ENCODE measurements around the gene NAXD. TPM values are rescaled to one million over a fixed set of nuclear protein-coding genes. Genes with fewer than 3 reads are reported as not detected.

NAXD gene
- total RNA-seq, 2 experiments from 2014 or later = 8.3 to 12.5 TPM

- POLR2A ChIA-PET = no interaction called here
- H3K79me2 ChIP-seq (ENCODE audit: insufficient read depth, low read depth, low read length) = no peaks in the 10 kb centered on the region
- BruUV-seq (replicated peaks) = no TSS peak
- H3K4me1 ChIP-seq (ENCODE audit: insufficient read depth, low read length, poor library complexity, severe bottlenecking) = no peaks in the 10 kb centered on the region
- TF ChIP-seq CTCF (conservative IDR thresholded peaks at IDR 0.05; ENCODE audit: low read length) (no peak), EZH2phosphoT487 (IDR thresholded peaks at IDR 0.05; ENCODE audit: borderline replicate concordance, low read depth, low read length) (no peak)
- no peak for DNase-seq (ENCODE audit: low spot score)
- H3K4me3 ChIP-seq (ENCODE audit: low read depth, low read length, poor library complexity, severe bottlenecking) = no peak overlapping the region
- CTCF ChIA-PET (ENCODE audit: unreplicated experiment) = no interaction called here
- no peaks in the 10 kb centered on the region for H3K36me3 ChIP-seq (ENCODE audit: insufficient read depth, low read length)
- H2AFZ ChIP-seq (ENCODE audit: low read length) = no peak overlapping the region
- no peaks in the 10 kb centered on the region for H4K20me1 ChIP-seq (ENCODE audit: insufficient read depth, low read length)
- no peaks in the 10 kb centered on the region for H3K9me2 ChIP-seq (ENCODE audit: insufficient read depth, low read length)
- no peak overlapping the region for H3K27ac ChIP-seq (ENCODE audit: low read depth, low read length, poor library complexity, severe bottlenecking)
- H3K9me3 ChIP-seq (ENCODE audit: low read length) = no peaks in the 10 kb centered on the region
- no peak overlapping the region for H3K4me2 ChIP-seq (ENCODE audit: low read length)
- intact Hi-C loops (cut with micrococcal nuclease; ENCODE audit: unreplicated experiment) = no loop called here
Measured at GRCh38 chr13:110574161-110574560, 41.2 kb upstream of the NAXD start.

DNA sequence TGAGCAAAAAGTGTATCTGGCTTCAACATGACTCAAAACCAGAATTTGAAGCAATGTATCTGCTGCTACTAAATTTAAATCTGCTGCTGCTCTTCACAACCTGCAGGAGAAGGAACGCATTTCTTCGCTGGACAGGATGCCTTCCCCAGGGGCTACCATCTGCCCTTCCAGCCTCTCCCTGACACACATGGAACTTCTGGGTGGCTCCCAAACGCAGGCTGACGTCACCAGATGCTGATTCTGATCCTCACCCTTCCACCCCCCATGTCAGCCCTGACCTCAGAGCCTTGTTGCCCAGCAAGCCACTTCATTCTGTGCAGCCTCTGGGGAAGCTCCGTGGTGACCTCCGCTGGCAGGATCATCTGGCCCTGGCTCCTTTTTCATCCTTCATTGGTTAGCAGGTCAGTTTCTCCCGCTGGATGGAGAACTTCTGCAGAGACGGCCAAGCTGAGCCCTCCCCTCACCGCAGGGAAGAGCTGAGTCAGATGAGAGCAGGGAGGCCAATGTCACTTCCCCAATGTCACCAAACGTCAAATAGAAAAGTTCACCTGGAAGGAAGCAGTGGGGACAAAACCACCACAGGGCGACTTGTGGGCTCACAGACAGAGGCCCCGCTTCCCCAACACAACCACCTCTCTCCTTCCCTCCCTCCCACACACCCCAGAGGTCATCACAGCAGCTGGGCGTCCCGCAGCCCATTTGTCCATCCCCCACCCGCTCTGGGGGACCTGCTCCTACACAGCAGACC is 39.8 kb upstream of the NAXD start:
- DNase-seq (ENCODE audit: low spot score) = no peak
- H3K27ac ChIP-seq (ENCODE audit: low read depth, low read length, poor library complexity, severe bottlenecking) = no peak overlapping the region
- POLR2A ChIA-PET = no interaction called here

More for the DNA sequence above, 39.8 kb upstream of the NAXD start:
- Histone ChIP-seq H3K9me3 (ENCODE audit: low read length) (no peaks in the 10 kb centered on the region), H3K4me3 (ENCODE audit: low read depth, low read length, poor library complexity, severe bottlenecking) (no peak overlapping the region), H2AFZ (ENCODE audit: low read length) (no peak overlapping the region), H3K79me2 (ENCODE audit: insufficient read depth, low read depth, low read length) (no peaks in the 10 kb centered on the region), H3K9me2 (ENCODE audit: insufficient read depth, low read length) (no peaks in the 10 kb centered on the region), H3K36me3 (ENCODE audit: insufficient read depth, low read length) (no peaks in the 10 kb centered on the region), H4K20me1 (ENCODE audit: insufficient read depth, low read length) (no peaks in the 10 kb centered on the region), H3K4me1 (ENCODE audit: insufficient read depth, low read length, poor library complexity, severe bottlenecking) (no peaks in the 10 kb centered on the region), H3K4me2 (ENCODE audit: low read length) (no peak overlapping the region)
- TF ChIP-seq CTCF (conservative IDR thresholded peaks at IDR 0.05; ENCODE audit: low read length) (no peak), EZH2phosphoT487 (IDR thresholded peaks at IDR 0.05; ENCODE audit: borderline replicate concordance, low read depth, low read length) (no peak)
- no TSS peak for BruUV-seq (replicated peaks)
- intact Hi-C loops (cut with micrococcal nuclease; ENCODE audit: unreplicated experiment) = no loop called here
- CTCF ChIA-PET (ENCODE audit: unreplicated experiment) = no interaction called here
